ENCODE measurements around the gene SNAP25. TPM values are rescaled to one million over a fixed set of nuclear protein-coding genes. Genes with fewer than 3 reads are reported as not detected.
A peak's percentile ranks its signal among the peaks of the same experiment; 100 is the strongest.

SNAP25 gene
- total RNA-seq (2013; cell fraction: nucleolus; rRNA removed): not detected in 2 replicates
- not detected in 2 replicates for total RNA-seq (2014; rRNA removed)
- not detected in 2 replicates for total RNA-seq (2014; rRNA removed; fragmentation: Illumina TruSeq; extraction: Trizol)
- not detected in 2 replicates for total RNA-seq (2021)
- not detected for polyA plus RNA-seq (2011; ENCODE audit: low read depth)
- polyA plus RNA-seq (2011; rRNA removed): not detected in 2 replicates
- not detected in 2 replicates for polyA plus RNA-seq (2011; cell fraction: cytosol; rRNA removed)
- polyA plus RNA-seq (2011; cell fraction: nucleus; rRNA removed): not detected in 2 replicates
- polyA plus RNA-seq (2012): not detected in 2 replicates
- not detected in 2 replicates for polyA plus RNA-seq (2014; fragmentation: Illumina TruSeq; extraction: Trizol)
- polyA plus RNA-seq (2014; fragmentation: Nextera tagmentation; extraction: Ambion mirVana): not detected
- polyA plus RNA-seq (2014; rRNA removed): not detected in 2 replicates
- polyA plus RNA-seq (2016; fragmentation: Nextera tagmentation; extraction: Ambion mirVana): not detected
- polyA minus RNA-seq (2011; rRNA and poly(A)+ RNA removed): not detected in 2 replicates
- polyA minus RNA-seq (2011; cell fraction: cytosol; rRNA and poly(A)+ RNA removed): not detected in 2 replicates
- not detected in 2 replicates for polyA minus RNA-seq (2011; cell fraction: nucleus; rRNA and poly(A)+ RNA removed)
- percentile 3 among the genes with signal in this experiment for Bru-seq, nascent RNA
- percentile 1 among the genes with signal in this experiment for BruChase-seq, experiment 1, labeled RNA remaining after a 6-hour chase
- percentile 2 among the genes with signal in this experiment for BruChase-seq, experiment 2, labeled RNA remaining after a 2-hour chase
- long read RNA-seq, experiment 1: 0 reads
- long read RNA-seq, experiment 2: 0 reads

- ATAC-seq: no peak
- in situ Hi-C loops (cut with MboI): no loop called here
- H2AFZ ChIP-seq (ENCODE audit: control insufficient read depth, low read depth, low read length): no peak within 1 kb of the TSS
These were observed at the start of gene SNAP25 for GRCh38 chr20:10218536-10219451. SNAP25 (plus strand) TSS chr20:10218830; CDS start chr20:10275492, 56,662 bp downstream.

More at GRCh38 chr20:10218536-10219451, at the start of gene SNAP25:
- Histone ChIP-seq H3K9ac (ENCODE audit: control insufficient read depth, insufficient read depth, low read length) (no peak within 1 kb of the TSS), H3K4me2 (ENCODE audit: control insufficient read depth, insufficient read depth) (no peak within 1 kb of the TSS), H3K36me3 (ENCODE audit: control insufficient read depth in 2 of 2, insufficient read depth in 2 of 2, low read length in 1 of 2) (no peaks in the 10 kb centered on the region), H3K4me1 (ENCODE audit: control insufficient read depth, insufficient read depth, low read length) (no peaks in the 10 kb centered on the region), H3K27me3 (replicated peaks in 1 of 2; ENCODE audit: control insufficient read depth in 2 of 2, insufficient read depth in 2 of 2, low read length in 1 of 2) (no peaks in the 10 kb centered on the region; a peak in 1 of 4 replicates), H3K9me3 (replicated peaks; ENCODE audit: control insufficient read depth, insufficient read depth, low read length) (no peaks in the 10 kb centered on the region; the same call in 2 of the 3 replicates), H3K27ac (ENCODE audit: control insufficient read depth, insufficient read depth) (no peak within 1 kb of the TSS), H4K20me1 (ENCODE audit: control insufficient read depth, insufficient read depth) (no peaks in the 10 kb centered on the region), H3K4me3 (no peak within 1 kb of the TSS), H3K79me2 (ENCODE audit: control insufficient read depth, insufficient read depth, low read length) (no peaks in the 10 kb centered on the region)
- ChIA-PET CTCF (interaction anchor here (1.0 kb wide), 1 partner anchor 206 kb away, joined by 3 read pairs; no protein-coding TSS in a partner anchor), SMC1A (ENCODE audit: uncharacterized antibody, unreplicated experiment) (interaction anchor here (1.2 kb wide), 1 partner anchor 192 kb away, joined by 3 read pairs; no protein-coding TSS in a partner anchor), POLR2A (no interaction called here), RAD21 (ENCODE audit: unreplicated experiment) (no interaction called here)
- TF ChIP-seq SREBF1 (IDR thresholded peaks at IDR 0.05; ENCODE audit: low read length) (no peak), ESRRA (IDR thresholded peaks at IDR 0.05; ENCODE audit: low read length) (no peak), ZNF384 (IDR thresholded peaks at IDR 0.05; ENCODE audit: borderline replicate concordance, low read depth, low read length) (no peak), YY1 (IDR thresholded peaks at IDR 0.05; ENCODE audit: low read depth, low read length) (peak; percentile 92), FOS (IDR thresholded peaks at IDR 0.05; ENCODE audit: borderline replicate concordance, extremely low read depth, insufficient read length) (no peak), ZNF592 (IDR thresholded peaks at IDR 0.05) (no peak), TAF1 (IDR thresholded peaks at IDR 0.05; ENCODE audit: borderline replicate concordance, low read depth, low read length) (no peak), CREB1 (IDR thresholded peaks at IDR 0.05; ENCODE audit: low read depth) (peak; percentile 30; the same call in 1 of the 2 replicates)
- FAIRE-seq (no peak), DNase-seq (ENCODE audit: low read depth, low spot score) (no peak)
- WGBS (ENCODE audit: insufficient coverage, insufficient replicate concordance, low lambda C conversion rate, missing lambda C conversion rate): 24% methylated on average over 35 of the region's 53 CpGs
- no TSS peak for BruUV-seq (replicated peaks)
- intact Hi-C loops (cut with micrococcal nuclease; ENCODE audit: unreplicated experiment): no loop called here
